SK-MEL-5 (cell line): Measurements from ENCODE around the gene PACRG. TPM values are rescaled to one million over a fixed set of nuclear protein-coding genes. Genes with fewer than 3 reads are reported as not detected.

Experiments
- DNase-seq: peaks from one replicate; pipeline ENCODE4 v3.0.0-alpha.2; 2016; ENCODE audit warnings: low read depth, low spot score
- in situ Hi-C: cut with HindIII; loops from 2 replicates; pipeline ENCODE4 v1.10.0; 2016; ENCODE audit warnings: low sequenced_read_pairs, high pct_unique_total_duplicates, low pct_unique_long_range_greater_than_20kb
- total RNA-seq: library from RNA; depleted of rRNA; stranded (reverse); fragments of >200 nt; shearing (Covaris generic); gene quantifications from 2 replicates; pipeline ENCODE4 v1.2.3, GENCODE V29; 2014

The PACRG gene
- total RNA-seq, 1 experiment from 2014 or later: not detected

DNA sequence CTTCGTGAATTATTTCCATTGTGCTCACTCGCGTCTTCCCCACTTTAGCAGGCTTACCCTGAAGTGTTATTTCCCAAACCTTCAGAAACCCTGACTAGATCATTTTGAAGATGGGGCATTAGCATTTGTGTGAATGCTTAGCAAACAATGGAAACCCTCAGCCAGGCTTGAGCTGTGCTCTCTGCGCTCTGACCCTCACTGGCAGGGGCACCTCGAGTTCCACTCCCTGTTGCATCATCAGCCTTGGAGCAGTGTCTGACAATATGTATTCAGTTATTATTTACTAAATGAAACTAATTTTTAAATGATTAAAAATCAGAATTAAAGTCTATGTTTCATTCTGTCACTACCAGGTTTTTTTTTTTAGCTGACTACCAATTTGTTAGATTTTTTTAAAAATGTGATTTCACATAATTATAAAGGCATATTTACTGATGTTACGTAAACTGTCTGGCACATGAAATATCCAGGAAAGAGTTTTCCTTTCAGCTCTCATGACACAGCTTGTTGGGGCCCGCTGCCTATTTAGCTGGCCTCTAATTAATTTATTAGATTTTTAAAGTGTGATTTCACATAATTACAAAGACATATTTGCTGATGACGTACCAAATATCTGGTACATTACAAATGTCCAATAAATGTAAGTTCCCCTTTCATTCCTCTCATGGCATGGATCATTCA is 155.2 kb downstream of the PACRG start:
- in situ Hi-C loops: no loop called here
- DNase-seq: no peak

DNA sequence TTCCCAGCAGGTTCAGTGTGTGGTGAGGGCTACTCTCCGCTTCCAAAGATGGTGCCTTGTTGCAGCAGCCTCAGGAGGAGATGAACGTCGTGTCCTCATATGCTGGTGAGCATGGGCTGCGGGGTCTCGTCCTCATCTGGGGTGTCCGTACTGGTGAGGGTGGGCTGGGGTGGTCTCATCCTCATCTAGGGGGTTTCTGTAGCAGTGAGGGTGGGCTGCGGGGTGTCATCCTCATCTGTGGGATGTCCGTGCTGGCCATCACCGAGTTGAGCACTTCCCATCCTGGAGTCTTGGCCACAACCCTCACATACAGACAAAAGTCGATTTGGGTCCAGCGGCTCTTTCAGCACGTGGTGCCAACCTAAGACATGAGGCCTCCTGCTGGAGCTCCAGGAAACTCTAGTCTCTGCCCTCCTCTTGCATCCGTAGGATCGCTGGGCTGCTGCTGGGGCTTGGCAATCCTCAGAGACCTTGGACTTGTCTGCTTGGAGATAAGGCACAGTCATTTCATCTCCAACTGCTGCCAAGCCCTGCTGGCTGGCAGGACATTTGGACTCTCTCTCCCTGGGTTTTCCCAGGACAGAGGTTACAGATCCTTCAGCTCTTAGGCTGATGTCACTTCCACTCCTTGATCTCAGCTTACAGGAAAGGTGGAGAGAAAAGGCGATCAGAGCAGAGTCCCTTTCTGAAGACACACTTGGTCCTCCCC is 160.4 kb downstream of the PACRG start:
- in situ Hi-C loops: no loop called here
- DNase-seq: no peak

DNA sequence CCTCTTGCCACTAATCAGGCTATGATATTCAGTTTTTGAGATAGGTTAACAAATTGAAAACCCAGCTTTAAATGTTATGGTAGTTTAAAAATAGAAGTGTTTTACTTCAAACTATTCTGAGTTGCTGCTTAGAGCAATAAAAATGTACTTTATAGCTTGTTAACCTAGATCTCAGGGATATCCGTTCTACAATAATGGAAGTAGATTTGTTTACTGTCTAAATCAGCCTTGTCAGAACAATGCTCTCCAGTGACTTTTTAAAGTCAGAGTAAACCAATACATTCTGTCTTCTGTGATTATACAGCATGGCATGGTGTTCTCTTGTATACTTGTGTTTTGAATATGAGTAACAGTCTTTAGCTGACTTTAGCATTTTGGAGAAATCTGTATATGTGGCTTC is 161.5 kb downstream of the PACRG start:
- DNase-seq: no peak
- in situ Hi-C loops: no loop called here

DNA sequence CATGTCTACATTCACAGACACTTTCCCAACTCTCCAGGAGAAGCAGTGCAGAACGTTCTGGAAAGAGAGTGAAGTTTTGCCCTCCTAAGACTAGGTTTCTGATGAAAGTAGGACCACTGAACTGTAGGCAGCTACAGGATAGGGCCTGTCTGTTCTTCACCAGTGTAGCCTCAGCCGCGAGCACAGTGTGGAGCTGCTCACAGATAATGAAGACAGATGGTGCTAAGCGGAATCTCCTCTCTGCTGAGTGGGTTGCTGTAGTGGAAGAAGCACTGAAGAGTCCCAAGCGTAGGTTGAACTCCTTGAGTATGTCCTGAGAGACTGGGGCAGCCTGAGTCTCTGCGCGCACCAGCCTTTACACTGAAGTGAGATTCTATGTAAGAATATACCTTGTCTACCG is 170.2 kb downstream of the PACRG start:
- no peak for DNase-seq
- in situ Hi-C loops: no loop called here

DNA sequence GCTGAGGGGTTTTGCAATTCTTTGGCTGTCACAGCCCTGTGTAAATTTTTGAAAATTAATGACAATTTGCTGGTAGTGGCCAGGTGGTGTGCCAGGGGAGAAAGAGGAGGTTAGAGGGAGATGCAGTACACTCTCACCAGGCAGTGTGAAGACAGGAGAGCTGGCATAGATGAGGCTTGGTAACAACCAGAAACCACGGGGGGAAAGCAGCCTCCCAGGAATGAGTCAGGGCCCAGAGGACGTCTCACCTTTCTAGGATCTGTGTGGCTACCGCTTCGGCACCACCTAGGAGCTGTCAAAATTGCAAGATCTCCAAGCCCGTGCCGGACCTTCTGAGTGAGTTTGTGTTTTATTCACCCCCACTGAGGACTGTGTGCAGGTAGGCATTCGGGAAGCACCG is 171.4 kb downstream of the PACRG start:
- DNase-seq: no peak
- in situ Hi-C loops: no loop called here

DNA sequence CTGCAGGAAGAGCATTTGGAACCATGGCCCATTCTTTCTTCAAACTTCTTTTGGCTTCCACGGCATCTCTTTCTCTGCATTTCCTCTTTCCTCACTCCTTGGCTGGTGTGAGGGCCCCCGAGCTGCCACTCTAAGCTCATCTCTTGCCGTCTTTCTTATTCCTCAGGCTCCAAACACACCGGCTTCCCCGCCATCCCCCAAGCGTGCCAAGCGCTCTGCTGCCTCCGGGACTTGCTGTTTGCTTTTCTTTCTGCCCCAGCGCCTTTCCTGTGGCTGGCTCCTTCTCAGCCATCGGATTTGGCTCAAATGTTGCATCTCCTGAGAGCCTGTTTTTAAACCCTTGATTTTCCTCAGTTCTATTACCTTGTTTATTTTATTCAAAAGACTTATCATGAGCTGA is 172.7 kb downstream of the PACRG start:
- in situ Hi-C loops: no loop called here
- DNase-seq: no peak

DNA sequence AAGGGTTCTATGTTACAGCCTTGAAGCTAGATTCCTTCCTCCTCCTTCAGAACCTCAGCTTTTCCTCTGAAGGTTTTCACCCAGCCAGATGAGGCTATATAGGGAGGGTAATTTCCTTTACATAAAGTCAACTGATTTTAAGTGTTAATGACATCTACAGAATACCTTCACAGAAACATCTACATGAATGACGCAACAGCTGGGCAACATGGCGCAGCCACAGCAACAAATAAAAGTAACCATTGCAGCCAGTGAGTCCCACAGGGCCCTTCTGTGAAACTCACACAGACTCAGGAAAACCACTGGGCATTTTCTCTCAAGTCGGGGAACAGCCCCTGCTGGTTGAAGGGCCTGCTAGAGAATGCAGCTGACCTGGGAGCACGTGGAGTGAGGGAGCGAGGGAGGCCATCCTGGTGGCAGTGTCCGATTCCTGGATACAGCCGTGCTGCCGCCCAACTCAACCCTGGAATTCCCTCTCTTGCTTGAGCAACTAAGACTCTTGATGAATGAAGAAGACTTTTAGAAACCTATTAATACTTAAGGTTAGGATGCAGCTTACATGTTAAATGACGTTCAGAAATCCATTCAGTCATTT is 176.4 kb downstream of the PACRG start:
- DNase-seq: no peak

DNA sequence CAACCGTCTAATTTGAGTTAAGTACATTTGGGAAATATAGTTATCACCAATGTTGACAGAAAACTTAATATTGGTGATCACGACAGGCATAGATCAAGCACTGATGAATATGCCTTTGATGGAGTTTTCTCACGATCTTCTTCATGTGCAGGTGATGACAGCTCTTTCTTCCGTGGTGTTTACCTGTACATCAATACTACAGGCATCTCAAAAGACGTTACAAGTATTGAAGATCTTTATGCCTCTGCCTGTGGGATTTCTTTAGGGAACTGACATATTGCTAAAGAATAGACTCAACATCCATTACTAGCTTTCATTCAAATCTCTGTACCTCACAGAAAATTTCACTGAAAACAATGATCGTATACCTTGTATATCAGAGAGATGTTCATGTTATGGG is 178.7 kb downstream of the PACRG start:
- in situ Hi-C loops: no loop called here
- DNase-seq: no peak

More for the DNA sequence above, 176.4 kb downstream of the PACRG start:
- in situ Hi-C loops: no loop called here

DNA sequence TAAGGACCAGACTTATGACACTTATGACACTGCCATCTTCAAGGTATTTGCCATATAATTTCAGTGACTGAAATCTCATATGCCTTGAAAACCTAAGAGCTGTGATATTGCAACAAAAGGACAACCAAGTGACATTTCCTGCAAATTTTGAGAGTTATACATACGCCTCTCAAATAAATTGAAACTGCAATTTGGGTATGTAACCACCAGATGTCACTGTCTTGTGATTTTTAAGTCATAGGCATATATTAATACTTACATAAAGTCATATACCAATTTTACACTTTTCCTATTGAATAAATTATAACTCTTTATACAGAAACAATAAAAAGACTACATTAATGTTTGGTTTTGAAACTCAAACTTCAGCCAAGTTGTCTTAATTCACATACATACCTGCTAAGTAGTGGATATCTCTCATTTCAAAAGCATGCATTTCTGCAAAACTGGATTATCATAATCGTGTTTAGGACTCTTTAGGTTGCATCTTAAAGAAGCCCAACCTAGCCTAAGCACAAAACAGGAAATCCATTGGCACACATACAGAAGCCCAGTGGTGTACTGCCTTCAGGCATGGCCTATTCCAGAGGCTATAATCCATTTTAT is 180.2 kb downstream of the PACRG start:
- in situ Hi-C loops: no loop called here
- DNase-seq: peak; percentile 54

DNA sequence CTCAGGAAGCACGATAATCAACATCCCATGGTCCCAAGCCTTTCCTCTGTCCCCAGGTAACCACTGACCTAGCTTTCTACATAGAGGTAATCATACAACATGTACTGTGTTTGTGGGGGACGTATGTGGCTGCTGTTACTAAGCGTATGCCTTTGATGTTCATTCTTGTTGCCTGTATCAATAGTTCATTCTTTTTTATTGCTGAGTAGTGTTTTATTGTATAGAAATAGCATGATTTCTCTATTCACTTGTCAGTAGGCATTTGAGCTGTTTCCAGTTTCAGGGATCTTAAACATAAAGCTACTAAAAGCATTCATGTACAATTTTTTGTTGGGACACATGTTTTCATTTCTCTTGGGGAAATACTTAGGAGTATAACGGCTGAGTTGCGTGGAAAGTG is 185.4 kb downstream of the PACRG start:
- in situ Hi-C loops: no loop called here
- no peak for DNase-seq

DNA sequence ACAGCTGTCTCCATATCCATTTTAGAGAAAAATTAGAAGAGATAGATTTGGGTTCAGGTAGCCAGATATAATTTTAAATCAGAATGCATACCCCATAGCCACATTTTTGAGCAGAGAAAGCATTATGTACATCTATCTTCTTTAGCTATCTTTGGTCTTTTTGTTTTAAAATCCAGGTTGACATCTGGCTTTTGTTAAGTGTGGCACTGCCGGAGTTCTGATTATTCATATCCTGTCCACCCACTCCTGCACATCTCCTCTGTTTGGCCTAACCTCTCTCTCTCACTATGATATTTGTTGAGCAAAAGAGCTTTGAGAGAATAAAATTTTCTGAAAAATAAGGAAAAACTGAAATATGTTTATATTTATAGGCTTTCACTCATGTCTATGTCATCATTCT is 189.7 kb downstream of the PACRG start:
- no peak for DNase-seq
- in situ Hi-C loops: no loop called here

DNA sequence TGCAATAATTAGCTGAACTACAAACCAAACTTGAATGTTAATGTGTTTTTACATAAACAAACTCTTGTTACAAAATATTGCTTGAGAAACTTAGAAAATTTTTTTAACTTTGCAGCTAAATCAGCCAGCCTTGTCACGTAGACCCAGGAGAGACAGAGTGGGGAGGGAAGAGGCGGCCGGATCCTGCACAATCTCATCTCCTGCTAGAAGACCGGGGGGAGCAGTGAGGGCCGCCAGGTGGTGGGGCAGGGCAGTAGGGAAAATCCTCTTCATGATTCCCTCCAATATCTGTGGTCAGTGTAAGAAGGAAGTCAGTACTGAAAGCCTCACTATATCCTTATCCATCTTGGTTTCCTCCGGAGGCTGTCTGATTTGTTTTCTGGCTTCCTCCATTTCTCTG is 193.3 kb downstream of the PACRG start:
- in situ Hi-C loops: no loop called here
- no peak for DNase-seq

DNA sequence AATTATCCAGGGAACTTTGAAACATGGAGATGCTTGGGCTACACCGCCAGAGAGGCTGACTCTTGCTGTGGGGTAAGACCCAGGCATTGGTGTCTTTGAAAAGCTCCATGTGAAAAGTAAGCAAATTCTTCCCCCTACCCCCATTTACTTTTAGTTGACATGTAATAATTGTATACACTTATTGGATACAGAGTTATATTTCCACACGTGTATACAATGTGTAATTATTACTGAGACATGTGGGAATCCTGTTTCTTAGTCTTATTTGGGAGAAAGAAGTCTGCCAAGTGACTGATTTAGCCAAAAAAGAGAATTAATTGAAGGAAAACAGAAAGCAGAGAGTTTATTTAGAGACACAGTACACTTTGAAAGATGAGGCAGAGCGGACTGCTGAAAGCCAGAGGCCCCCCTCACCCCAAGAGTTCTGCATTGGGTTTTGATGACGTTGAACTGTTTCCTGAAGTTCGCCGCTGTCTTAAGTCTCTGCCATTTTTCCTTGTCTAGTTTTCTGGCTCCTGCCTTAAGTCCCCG is 193.8 kb downstream of the PACRG start:
- DNase-seq: no peak
- in situ Hi-C loops: no loop called here

DNA sequence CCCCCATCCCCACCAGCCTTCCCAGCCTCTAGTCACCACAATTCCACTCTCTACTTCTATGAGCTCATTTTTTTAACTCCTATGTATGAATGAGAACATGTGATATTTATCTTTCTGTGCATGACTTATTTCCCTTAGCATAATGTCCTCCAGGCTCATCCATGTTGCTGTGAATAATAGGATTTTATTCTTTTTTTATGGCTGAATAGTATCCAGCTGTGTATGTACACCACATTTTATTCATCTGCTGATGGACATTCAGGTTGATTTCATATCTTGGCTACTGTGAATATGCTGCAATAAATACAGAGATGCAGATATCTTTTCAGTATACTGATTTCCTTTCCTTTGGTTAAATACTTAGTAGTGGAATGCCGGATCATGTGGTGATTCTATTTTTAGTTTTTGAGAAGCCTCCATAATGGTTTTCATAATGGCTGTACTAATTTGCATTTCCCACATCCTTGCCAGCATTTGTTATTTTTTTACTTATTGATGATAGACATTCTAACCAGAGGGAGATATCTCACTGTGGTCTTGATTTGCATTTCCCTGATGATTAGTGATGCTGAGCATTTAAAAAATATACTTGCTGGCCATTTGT is 194.9 kb downstream of the PACRG start:
- no peak for DNase-seq
- in situ Hi-C loops: no loop called here

DNA sequence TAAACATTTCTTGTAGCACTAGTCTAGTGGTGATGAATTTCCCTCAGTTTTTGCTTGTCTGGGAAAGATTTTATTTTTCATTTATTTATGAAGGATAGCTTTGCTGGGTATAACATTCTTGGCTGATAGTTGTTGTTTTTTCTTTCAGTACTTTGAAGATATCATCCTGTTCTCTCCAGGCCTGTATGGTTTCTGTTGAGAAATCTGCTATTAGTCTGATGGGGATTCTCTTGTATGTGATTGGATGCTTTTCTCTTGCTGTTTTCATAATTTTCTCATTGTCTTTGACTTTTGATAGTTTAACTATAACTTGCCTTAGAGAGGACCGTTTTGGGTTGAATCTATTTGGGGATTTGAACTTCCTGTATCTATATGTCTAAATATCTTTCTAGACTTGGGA is 207.1 kb downstream of the PACRG start:
- in situ Hi-C loops: no loop called here
- DNase-seq: no peak

DNA sequence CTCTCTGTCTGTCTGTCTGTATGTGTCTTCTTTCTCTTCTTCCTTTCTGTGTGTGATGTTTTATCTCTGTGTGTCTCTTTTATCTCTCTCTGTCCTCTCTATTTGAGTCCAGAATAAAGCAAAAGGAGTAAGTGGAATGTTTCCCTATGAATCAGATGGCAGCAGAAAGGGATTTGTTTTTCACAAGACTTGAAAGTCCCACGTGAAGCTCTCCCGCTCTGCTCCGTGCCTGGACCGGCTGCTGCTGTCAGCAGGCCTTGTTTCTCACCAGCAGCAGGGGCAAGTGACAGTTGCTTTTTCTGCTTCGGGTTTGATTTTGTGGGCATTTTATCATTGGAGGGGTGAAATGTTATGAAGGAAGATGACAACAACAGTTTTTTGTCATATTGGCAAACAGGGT is 212.7 kb downstream of the PACRG start:
- no peak for DNase-seq
- in situ Hi-C loops: no loop called here

DNA sequence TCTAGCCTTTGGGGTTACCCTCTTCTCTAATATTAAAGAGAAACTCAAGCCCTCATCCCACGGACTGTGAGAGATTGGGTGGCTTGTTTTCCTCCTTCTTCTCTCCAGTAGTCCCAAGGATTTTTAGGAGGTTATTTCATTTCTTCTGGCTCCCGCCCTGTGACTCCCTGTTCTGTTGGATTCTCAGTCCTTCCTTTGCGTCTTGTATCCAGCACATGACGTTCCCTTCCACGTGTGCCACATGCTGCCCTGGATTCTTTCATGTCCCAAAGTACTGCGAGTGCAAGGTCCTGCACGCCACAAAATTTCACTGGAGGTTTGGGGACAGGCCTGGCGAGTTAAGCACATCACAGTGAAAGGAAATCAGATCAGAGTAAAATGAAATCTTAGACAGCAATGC is 213.4 kb downstream of the PACRG start:
- DNase-seq: no peak

DNA sequence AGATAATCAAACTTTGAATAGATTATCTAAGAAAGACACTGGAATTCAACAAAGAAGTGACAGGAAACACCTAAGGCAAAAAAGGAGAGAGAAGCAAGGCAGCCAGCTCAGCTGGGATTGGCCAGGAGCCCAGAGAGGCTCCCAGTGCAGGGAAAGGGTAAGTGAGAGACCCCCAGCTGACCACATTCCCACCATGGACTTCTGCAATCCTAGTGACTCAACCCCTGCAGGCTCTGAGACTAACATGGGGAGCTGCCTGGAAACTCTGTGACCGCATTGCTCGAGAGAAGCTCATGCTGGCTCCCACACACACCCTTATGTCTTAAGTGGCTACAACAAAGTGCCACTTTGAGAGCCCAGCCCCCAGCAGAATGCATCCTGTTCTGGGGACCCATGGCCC is 215.1 kb downstream of the PACRG start:
- in situ Hi-C loops: no loop called here

More for the DNA sequence above, 213.4 kb downstream of the PACRG start:
- in situ Hi-C loops: no loop called here

More for the DNA sequence above, 215.1 kb downstream of the PACRG start:
- no peak for DNase-seq
